ENCODE measurements around the gene PDILT.

DNA sequence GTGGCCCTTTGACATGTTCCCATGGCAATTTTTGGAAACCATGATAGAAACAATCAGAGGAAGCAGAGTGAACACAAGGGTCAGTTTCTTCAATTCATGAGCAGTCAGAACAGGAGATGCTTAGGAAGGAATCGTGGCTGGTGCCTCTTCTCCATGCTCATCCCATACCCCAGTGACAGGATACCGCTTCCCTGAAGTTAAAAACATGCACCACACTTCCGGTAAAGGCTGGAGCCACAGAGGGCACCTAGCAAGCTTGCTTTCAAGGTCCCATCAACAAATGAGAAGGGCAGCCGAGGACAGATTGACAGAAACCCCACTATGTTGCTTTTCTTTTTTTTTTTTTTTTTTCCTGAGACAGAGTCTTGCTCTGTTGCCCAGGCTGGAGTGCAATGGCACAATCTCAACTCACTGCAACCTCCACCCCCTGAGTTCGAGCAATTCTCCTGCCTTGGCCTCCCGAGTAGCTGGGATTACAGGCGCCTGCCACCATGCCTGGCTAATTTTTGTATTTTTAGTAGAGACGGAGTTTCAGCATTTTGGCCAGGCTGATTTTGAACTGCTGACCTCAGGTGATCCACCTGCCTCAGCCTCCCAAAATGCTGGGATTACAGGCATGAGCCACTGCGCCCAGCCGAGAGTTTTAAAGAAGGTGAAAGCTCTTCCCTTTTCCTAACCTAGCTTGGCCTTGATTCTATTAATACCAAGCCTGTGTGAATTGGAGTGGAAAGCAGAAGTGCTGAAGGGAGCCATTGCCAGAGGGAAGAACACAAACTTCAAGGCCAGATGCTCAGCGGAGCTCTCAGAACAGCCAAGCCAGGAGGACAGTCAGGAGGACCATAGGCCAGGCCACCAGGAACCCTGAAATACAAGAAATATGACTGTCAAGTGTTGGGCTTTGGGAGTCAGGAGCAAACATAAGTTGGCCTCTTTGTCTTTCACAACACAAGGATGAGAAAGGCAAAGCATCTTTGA, 93.8 kb downstream of the PDILT start:
- TF ChIP-seq CTCF (IDR thresholded peaks at IDR 0.05; ENCODE audit: insufficient read depth, low read length, poor library complexity, severe bottlenecking) (no peak), EZH2phosphoT487 (conservative IDR thresholded peaks at IDR 0.05; ENCODE audit: low read length) (no peak)

All from SU-DHL-6 (cell line).